HG03469 (cell line): Measurements from ENCODE around the gene HIVEP1.
A peak's percentile ranks its signal among the peaks of the same experiment; 100 is the strongest.

Experiments
- ATAC-seq: cut with Tn5 transposase; IDR thresholded peaks from one replicate; pipeline ENCODE4 v1.9.1; 2021; ENCODE audit warnings: mild to moderate bottlenecking, moderate library complexity, moderate number of reproducible peaks; ENCODE audit not compliant: unreplicated experiment

The HIVEP1 gene

DNA sequence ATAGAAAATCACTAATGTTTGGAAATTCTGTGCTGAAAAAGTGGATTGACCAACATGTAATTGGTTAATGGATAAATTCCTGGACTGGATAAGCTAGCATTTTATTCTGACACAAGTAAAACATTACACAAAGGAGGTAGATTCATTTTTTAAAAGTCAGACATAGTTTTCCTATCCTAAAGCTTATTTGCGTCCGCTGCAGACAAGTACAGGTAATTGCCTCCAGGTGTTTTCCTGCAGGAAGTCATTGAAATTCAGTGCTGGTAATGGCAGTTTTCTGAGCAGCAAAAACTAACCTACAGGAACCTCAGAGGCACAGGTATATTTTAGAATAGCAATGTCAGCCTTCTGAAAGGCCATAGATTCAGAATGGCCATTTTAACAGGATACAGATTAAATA, 20.0 kb upstream of the HIVEP1 start:
- ATAC-seq = no peak

DNA sequence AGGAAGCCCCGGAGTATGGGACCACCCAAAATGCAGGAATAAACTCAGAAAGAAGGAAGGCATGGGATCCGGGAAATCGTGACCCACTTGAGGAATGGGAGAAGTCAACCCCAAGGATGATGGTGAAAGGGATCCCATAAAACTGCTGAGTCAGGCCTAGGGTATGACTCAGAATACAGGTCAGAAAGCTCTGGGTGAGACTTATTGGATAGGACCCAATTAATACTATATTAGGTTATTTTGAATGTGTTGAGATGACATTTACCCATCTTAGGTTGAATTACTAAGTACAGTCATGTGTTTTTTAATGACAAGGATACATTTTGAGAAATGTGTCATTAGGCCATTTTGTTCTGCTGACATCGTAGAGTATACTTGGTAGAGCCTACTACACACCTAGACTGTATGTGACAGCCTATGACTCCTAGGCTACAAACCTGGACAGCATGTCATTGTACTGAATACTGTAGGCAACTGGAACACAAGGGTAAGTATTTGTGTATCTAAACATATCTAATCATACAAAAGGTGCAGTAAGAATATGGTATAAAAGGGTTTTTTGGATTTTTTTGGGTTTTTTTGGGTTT, 17.1 kb upstream of the HIVEP1 start:
- no peak for ATAC-seq

DNA sequence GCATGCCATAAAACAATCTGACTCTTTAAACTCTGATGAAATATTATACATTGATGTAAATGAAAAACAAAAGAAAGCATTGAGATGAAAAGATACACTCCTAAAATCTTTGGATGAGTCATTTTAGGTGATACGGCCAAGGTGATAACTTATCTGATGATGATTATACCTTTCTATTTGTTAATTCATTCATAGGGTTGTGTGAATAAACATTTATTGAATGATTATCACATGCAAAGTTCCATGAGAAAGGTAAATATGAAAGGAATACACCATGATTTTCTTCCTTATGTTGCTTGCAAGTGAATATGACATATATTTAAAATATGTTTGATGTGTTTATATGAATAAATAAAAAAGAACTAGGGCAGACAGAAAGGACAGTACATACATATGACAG, 15.4 kb upstream of the HIVEP1 start:
- no peak for ATAC-seq

DNA sequence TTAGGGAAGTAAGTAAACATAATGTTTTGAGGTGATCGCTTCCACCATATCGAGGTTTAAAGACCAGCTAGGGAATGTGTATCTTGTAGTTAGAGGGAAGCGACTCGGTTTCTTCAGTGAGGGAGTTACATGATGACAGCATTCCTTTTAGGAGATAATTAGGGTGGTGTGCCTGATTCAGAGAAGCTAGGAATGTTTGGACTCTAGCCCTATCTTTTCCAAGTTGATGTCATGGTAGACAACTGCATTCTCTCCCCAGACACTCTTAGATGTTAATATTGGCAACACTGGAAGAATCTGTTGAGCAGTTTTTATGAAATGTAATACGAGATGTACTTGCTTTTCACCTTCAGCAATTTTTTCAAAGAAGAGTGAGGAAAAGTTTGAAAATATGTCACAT, 12.9 kb upstream of the HIVEP1 start:
- no peak for ATAC-seq

DNA sequence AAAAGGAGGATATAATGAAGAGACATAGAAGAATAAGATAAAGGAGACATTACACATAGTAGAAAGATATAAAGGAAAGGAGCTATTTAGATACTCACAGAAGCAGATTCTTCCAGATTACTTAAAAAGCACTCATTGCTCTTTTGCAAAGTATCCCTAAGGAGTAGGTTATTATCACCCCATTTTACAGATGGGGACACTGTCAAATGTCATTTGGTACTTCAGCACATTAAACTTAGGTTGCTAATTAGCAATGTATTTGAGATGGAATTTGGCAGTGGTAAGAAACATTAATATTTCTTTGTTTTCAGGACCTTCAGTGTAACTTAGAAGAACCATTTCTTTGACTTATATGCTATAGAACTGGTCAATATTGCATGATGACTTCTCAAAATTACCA, 11.9 kb upstream of the HIVEP1 start:
- ATAC-seq = no peak

DNA sequence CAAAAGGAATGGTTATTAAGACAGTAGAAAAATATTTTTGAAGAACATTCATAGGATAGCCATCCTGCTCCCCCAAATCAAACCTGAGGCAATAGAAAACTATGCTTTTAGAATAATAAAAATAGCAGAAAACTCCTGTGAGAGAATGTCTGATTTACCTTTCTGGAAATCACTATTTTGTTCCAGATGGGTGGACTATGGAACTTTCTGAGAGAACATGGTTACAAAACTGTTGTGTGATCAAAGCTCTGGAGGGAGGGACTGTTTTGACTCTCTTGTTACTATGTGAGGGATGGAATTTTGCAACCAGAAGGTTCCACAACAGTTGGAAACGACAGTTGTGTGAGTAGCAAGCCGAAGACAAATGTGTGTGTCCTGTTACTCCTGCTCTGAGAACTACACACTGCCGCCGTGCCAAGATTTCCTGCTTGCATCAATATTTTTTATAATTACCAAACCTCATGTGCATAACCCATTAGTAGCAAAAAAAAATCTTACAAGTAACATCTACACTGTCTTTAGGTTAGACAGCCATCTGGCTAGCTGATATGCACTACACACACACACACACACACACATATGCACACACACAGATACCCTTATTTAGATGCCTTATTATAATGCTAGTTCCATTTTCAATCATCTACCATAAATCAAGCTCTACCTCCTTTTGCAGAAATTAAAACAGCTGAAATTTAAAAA, 11.0 kb upstream of the HIVEP1 start:
- no peak for ATAC-seq

DNA sequence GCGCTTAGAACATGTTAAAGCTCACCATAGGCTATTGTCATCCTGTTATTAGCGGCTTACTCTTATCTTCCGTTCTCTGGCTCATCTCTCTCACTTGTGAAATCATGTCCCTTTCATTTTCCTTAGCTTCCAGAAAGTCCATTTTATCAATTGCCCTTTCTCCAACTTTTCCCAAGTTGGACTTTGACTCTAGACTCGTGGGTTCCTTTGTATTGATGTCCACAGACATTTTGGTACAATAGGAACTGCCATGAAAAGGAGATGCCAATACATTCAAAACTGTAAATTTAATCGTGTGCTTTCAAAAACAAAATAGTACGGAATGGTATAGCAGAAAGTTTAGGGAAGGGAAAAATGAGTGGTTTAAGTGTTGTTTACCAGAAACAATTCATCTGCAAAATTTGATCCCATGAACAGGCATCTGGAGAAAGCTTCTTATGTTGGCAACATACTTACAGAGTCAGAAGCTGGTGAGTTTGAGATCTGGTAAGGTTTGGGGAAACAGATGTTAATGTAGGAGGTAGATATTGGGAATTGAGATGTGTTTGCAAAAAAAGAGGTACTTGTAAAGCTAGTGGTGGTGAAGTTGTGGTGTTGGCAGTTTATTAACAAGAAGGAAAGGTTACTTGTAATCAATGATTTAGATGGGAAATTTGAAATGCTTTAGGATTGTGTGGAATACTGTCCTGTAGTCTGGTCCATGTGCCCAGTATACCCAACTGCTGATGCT, 10.2 kb upstream of the HIVEP1 start:
- ATAC-seq = no peak

DNA sequence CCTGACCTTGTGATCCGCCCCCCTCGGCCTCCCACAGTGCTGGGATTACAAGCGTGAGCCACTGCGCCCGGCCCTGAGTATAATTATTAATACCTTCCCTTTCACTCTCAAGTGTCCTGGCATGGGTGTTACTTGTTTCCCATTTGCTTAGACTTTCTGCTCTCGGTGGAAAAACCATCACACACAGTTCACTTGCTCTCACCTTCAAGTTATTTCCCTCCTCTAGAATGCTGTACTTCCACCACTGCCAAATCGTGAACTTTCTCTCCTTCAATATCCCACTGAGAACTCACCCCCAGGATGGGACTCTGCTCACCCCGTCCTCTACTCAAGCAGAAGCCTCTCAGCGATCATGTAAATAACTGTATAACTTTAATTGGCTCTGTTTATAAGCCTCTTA, 4.6 kb upstream of the HIVEP1 start:
- ATAC-seq = no peak

DNA sequence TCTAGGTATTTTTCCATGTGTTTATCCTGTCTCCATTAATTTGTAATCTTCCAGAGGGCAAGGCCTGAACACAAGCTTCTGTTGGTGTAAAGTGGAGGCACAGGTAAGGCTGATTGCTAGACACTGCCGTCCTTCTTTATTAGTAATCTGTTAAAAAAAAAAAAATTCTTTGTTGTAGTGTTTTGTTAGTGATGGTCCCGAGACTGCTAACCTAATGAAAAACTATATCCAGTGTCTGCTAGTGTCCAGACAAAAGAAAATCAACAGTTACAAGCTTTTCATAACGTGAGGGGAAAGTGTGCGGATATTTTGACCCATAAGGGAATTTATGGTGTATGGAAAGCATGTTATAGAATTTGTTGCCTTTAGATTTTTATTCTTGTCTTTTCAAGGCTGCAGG, 4.2 kb upstream of the HIVEP1 start:
- no peak for ATAC-seq

DNA sequence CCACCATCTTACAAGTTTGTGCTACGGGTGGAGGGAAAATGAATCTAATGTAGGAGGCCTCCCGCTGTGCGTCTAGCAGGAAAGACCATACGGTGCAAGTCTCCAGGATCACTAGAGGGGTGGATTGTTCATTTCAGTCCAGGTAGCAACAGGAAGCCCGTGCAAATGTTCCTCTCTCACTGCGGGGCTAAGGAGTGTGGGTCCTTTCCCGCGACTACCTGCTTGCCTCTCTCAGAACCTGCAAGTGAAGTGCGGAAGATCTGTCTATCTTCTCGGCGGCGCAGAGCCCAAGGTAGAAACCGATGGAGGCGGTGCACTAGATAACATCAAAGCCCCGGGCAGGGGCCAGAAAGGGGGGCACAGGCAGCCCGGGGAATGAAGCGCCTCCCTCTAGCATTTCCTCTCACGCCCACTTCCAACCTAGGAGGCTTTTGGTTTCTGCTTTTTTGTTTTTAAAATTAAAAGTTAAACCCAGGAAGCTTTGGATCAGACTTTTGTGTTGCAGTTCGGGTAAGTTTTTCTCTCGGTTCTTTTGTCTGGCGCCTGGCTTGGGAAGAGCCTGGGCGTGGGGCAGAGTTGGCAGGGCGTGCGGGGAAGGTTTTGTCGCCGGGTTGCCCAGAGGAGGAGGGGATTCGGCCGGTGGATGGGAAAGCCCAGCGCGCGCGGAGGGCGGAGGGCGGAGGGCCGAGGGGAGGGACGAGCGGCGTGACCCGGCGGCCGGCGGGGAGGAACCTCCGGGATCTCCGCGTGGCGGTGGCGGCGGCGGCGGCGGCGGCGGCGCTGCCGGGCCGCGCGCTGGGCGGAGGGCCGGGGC, 3.5 kb upstream of the HIVEP1 start:
- ATAC-seq = peak; percentile 24

DNA sequence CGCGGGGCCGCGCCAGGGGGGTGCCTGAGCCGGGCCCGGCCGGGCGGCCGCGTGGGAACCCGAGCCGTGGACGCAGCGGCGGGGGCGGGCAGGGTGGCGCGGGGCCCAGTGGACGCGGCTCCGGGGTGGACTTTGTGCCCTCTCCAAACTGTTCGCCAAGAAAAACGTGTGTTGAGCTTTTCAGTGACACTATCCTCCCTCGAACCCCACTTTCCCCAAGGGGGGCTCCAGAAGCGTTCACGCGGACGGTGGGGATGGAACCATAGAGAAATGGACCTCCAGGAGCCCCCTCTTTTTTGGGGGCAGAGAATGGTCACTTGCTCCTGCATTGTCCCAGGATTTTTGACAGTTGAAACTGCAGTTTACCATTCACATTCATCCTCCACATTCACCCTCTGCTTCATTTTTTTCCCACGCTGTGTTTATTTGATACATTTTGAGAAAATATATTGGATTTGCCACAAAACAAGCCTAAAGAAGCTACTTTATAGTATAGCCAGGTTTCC, 2.9 kb upstream of the HIVEP1 start:
- ATAC-seq = no peak

DNA sequence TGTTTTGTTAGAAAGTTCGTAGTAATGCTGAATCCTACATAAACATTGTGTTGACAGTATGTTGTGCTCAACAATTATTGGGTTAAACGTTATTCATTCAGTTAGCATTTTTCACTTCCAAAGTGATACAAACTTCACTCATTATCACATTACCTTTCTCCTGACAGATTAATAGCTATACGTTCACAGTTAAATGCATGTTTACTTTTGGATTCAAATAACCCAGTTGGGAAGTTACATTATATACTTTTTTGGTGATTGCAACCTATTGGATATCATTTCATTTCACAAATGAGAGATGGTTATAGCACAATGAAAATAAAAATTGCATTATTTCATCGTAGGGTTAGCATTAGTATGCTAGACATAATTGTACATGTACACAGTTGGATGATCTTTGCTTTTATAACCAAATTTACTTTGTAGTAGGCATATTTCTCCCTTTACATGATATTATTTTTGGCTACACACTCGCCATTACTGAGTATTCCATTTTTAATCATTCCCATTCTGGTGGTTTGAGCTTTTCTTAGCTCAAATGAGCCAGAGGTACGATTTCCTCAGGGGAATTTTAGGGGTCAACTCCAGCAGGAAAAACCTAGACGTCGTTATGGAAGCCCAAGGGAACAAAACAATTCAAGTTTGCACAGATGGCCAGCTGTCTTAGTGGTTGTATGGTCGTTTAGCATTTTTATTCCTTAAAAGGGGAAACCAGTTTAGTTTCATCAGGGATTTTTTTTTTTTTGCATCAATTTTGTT, 2.1 kb upstream of the HIVEP1 start:
- no peak for ATAC-seq

DNA sequence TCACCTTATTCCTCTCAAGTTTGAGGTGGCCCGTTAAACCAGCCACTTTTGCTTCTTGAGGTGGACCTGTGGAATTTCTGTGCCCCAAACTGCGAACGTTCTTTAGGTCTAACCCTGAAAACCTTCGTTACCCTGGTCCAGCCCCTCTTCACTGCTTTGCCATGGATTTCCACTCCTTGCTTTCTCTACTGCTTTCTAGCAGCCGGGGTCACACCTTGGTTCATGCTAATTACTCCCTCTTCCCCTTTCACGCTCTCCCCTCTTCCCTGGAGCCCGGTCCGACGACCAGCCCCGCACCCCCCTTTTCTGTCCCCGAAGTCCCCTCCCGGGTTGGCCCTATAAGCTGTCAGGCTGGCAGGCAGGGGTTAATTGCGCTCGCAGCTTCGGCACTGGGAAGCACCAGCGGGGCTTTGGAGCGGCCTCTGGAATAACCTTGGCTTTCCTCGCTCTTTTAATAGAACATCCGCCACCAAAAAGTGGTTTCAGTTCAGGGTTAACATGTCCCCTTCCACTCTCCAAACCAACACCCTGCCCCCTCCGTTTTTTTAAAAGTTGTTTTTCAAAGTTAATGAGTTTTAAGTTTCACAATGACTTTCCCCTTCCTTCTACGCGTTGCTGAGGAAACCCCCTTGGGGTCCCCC, 1.4 kb upstream of the HIVEP1 start:
- ATAC-seq = peak; percentile 17

DNA sequence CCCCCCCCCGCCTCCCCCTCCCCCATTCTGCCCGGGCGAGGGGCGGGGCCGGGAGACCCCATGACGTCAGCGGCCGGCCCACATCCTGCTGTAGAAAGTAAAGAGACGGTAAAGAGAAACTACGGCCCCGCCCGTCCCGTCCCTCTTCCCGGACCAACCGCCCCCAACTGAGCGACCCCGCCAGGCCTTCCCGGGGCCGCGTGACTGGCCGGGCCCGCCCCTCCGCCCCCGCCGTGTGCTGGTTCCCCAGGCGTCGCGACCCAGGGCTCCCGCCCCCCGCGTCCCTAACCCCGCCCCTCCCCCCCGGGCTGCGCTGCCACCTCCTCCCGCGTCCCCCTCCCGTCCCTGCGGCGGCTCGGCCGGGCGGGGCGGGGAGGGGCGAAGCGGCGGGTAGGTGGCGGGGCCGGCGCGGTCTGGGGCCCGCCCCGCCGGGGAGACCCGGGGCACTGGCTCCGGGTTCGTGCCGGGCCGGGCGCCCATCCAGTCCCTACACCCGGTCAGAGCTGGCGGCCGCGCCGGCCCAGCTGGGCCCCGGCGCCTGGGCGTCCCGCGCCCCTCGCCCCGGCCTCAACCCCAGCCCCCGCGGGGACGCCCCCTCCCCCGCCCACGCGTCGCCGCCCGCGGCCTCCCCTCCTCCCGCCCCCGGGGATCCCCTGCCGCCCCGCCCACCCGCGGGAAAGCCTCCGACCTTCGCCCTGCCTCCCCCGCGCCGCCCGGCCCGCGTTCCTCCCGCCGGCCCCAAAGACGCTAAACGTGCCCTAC, 655 bp upstream of the HIVEP1 start:
- peak; percentile 31 for ATAC-seq

DNA sequence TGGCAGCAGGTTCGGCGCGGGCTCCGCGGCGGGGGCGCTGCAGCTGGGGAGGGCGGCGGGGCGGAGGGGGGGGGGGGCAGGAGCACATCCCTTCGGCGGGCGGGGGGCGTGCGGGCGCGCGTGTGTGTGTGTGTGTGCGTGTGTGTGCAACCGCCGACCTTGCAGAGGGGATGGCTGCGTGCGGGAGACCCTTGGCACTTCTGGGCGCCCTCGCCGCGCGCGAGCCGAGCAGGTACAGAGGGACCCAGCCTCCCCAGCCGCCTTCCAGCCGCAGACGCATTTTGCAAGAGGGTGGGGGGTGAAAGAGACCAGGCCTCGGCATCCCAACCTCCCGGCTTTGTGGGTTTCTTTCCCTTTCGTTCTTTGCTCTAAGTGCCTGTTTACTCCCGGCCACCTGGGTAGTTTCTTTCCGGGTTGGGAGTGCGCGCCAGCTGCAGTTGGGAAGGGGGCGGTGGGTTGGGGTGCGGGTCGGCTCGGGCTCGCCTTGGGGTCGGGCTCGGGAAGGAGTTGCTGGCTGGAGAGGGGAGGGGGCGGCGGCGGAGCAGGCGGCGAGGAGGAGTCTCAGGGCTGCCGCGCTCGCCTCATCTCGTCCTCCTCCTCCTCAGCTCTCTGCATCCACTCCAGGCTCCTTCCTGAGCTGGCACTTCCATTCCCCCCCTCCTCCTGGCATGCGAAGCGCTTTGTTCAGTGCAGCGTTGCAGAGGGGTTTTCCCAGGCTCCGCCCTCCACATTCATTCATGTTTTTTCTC, 620 bp downstream of the HIVEP1 start:
- no peak for ATAC-seq

DNA sequence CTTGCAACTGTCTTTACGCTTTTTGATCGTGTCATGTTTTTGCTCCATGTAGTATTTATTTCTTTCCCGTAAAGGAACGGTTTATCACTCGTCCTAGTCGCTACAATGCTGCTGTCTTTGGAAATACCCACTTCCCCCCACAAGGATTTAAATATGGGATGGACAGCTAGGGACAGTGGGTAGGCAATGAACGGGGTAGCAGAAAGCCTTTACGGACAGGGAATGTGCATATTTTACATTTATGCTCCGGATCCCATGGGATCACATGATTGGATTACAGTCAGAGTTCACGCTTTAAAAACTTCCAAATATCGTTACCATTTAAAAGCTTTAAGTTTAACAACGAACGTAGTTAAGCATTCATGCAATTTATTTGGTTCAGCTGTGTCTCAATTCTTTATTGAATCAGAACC, 1.2 kb downstream of the HIVEP1 start:
- ATAC-seq = no peak

DNA sequence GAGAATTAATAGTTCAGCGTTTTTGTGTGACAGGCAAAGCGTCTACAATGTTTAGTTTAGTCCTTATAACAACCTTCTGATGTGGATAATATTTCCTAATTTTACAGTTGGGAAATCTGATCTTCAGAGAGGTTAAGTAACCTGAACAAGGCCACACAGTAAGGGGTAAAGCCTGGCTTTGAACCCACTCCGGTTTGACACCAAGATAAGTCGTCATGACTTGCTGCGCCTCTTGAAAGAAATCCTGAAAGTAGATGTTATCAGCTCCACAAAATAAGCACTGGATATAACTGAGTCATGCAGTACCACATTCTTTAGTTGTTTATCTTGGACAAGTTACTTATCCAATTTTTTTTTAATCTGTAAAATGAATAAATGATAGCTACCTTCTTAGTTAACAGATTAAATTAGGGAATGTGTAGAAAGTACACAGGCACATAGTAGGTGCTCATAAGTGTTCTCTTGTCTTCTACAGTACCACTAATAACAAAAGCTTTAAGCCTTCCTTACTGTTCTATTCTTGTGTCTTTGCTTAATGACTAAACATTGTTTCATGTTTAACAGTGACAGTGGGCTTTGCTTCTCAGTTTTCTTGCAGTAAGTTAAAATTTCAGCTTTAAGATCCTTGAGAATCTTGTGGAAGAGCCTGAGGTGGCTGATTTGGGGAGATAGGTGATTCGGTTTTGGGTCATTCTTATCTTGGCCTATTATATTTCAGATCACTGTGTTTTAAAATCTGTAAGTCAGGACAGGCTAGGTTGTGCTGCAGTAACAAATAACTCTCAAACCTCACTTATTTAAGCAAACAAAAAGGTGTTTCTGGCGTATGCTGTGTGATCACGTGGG, 2.1 kb downstream of the HIVEP1 start:
- ATAC-seq = no peak

DNA sequence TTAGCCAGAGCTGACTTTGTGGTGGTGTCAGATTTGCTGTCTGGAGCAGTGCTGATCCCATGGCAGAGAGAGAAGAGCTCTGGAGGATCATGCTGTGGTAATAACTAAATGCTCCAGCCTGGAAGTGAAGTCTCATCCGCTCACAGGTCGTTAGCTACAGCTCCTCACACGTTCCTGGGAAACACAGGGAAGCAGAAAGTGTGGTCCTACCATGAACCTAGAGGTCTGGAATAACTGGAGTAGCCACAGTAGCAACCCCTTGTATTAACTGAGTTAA, 2.7 kb downstream of the HIVEP1 start:
- no peak for ATAC-seq
